NK-92 treated with Interleukin-12 subunit alpha and Interleukin-12 subunit beta, amount 100 ng/mL, for 24 hours (cell line): ENCODE results near the gene TLR3.
"Not testable (repeated sequence)": the region's sequence is repeated elsewhere in the genome, so short reads cannot be mapped to it uniquely, and the experiment has no call there.

Experiments used
- DNase-seq: peaks from one replicate; lab custom pipeline; 2025; lab: John Stamatoyannopoulos, UW

Gene TLR3

GRCh38 chr4:186050135-186050534 lies 18.8 kb upstream of the TLR3 start:
- DNase-seq: not testable (repeated sequence)

GRCh38 chr4:186051096-186051495 lies 17.9 kb upstream of the TLR3 start:
- DNase-seq: no peak

DNA sequence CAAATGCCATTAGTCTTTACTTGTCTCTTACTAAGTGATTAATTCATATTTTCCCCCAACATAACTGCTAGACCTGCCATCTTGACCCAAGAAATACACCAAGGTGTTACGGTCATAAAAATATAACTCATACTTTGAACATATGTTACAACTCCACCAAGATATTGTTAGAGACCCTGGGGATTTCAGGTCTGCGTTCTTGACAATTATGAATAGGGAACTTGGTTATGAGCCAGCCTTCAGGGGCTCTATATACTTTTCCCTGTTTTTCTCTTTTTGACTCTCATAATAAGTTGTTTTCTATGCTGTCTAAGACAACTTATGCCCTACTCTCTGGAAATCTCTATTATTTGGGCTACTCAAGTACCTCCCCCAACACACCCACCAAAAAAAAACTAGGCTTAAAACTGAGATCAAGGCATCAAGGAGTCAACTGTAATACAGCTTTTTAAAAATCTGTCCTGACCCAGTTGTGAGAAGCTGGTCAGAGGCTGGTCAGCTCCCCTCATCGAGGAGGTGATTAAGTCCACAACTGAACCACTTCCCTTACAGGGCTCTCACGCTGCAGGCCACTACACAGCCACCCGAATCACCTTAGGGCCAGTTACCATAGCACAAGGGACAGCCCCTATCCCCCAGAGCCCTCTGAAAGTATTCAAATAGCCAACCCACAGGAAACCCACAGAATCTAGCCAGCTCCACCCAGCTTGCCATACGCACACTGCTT lies 10.5 kb upstream of the TLR3 start:
- DNase-seq: no peak

DNA sequence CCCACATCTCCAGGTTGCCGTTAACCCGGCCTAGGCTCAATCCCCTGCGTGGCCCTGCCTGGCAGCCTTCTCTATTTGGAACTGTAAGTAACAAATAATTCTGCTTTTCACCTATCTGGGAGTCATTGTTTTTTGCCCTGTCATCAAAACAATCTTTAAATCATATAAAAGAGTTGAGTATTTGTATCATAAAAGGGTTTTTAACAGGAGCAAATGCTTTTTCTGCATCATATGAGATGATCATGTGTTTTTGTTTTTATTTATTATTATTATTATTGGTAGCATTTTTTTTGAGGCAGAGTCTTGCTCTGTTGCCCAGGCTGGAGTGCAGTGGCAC lies 10.0 kb upstream of the TLR3 start:
- DNase-seq: no peak

GRCh38 chr4:186061921-186062320 lies 7.0 kb upstream of the TLR3 start:
- no peak for DNase-seq

- no peak for DNase-seq
These were observed 1.1 kb upstream of the TLR3 start for GRCh38 chr4:186067757-186068385.

DNA sequence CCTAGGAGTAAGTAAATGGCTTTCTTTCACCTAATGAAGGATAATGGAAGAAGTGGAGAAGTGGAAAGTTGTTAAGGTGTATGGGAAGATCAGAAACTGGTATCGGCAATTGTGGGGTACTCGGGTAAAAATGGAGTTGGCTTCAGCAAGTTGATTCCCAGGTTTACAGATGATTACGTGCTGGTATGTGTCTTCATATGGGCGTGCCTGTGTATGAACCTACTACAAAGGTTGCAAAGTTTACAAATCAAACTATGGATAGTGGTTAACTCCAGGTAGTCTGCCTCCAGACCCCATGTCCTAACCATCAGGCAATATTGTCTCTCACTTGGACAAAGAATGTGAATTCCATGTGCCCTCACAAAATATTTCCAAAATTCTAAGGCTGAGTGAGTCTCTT lies 773 bp downstream of the TLR3 start:
- no peak for DNase-seq

DNA sequence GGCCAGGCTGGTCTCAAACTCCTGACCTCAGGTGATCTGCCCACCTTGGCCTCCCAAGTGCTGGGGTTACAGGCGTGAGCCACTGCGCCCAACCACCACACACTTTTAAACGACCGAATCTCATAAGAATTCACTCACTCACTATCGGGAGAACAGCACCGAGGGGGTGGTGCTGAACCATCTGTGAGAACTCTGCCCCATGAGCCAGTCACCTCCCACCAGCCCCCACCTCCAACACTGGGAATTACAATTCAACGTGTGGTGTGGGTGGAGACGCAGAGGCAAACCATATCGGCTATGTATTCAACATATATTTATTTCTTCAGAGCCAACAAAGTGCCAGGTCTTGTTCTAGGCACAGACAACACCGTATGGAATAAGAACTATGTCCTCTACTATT lies 3.6 kb downstream of the TLR3 start:
- no peak for DNase-seq

DNA sequence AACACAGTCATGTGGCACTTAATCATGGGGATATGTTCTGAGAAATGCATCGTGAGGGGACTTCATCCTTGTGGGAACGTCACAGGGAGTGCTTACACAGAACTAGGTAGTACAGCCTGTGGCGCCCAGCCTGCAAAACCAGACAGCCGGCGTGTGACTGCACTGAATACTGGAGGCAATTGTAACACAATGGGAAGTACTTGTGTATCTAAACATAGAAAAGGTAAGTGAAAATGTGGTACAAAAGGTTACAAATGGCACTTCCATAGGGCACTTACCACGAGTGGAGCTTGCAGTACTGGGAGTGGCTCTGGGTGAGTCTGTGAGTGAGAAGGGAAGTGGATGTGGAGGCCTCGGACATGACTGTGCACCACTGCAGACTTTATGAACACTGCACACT lies 5.2 kb downstream of the TLR3 start:
- DNase-seq: no peak

DNA sequence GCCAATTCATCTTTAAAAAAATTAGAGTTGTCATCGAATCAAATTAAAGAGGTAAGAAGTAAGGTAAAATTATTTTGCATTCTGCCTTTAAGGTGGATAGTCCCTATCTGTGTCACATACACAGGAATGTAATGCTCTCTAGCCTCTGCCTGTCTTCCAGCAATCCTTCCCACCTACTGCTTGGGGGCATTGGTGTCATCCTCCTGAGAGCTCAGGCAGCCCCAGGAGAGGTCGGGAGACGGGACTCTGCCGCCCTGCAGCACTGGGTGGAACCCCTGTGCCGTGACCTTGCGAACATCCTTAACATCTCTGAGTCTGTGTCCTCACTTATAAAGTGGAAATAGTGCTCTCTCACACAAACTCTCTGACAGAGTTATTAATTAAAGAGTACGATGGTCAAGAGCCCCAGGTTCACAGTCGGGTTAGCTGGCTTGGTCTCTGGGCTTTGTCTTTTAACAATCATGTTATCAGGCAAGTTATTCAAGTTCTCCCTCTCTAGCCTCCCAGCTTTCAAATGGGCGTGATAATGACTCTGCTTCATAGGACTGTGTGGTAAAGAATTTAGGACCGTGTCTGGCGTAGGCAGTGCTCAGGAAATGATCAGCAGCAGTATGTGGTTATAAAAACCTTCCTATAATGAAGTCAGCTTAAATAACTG lies 10.2 kb downstream of the TLR3 start:
- no peak for DNase-seq

GRCh38 chr4:186079694-186080093 lies 10.7 kb downstream of the TLR3 start:
- no peak for DNase-seq

- no peak for DNase-seq
These were observed 12.3 kb downstream of the TLR3 start for GRCh38 chr4:186081202-186081807.

DNA sequence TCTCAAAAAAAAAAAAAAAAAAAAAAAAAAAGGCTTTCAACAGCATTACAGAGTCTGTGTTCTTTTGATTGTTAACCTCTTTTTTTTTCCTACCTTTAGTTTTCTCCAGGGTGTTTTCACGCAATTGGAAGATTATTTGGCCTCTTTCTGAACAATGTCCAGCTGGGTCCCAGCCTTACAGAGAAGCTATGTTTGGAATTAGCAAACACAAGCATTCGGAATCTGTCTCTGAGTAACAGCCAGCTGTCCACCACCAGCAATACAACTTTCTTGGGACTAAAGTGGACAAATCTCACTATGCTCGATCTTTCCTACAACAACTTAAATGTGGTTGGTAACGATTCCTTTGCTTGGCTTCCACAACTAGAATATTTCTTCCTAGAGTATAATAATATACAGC lies 13.3 kb downstream of the TLR3 start:
- DNase-seq: no peak

- no peak for DNase-seq
These were observed 19.6 kb downstream of the TLR3 start for GRCh38 chr4:186088523-186088922.

- DNase-seq: no peak
These were observed 23.3 kb downstream of the TLR3 start for GRCh38 chr4:186092296-186092695.

GRCh38 chr4:186095406-186095805 lies 26.4 kb downstream of the TLR3 start:
- DNase-seq: no peak

GRCh38 chr4:186096681-186097165 lies 27.8 kb downstream of the TLR3 start:
- no peak for DNase-seq

DNA sequence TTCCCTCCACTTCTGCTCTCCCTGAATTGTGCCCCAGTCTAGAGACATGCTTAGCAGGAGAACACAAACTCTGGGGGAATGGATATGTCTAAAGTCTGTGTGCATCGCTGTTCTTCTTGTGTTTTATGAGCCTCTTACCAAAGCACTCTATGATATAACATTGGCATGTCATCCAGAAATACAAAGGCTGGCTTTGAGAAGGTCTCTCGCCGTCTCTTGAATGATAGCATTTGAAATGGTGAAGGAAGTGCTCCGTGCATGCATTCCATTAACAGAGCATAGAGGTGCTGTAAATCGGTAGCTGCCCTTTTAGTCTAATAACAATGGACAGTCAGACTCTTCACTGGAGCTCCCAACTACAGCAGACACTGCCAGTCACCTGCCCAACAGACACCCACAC lies 28.4 kb downstream of the TLR3 start:
- no peak for DNase-seq

DNA sequence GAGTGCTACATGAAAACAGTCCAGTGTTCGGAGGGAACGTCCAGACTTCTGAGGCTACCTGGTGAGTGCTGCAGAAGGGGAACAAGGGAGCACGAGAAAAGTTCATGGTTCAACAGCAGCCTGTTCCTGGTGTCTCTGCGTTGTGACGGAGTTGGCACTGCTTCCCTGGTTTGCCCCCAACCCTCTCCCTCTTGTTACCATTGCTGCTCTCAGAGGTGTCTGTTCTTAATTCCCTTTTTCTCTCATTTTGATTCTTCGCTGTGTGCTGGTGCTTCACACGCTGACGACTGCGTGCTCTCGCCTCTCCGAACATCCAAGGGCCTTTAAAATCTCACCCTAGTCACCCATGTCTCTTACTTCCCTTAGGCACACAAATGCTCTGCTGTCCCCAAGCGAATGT lies 34.0 kb downstream of the TLR3 start:
- no peak for DNase-seq

- no peak for DNase-seq
These were observed 35.3 kb downstream of the TLR3 start, which contains the start of gene FAM149A for GRCh38 chr4:186104114-186104889. FAM149A (plus strand) TSS chr4:186104704.

- no peak for DNase-seq
These were observed 36.1 kb downstream of the TLR3 start for GRCh38 chr4:186104890-186105646.
